Measurements from ENCODE around the gene DMBT1.

DMBT1 gene

GRCh38 chr10:122665329-122665860 is 104.8 kb downstream of the DMBT1 start:
- TF ChIP-seq CTCF (IDR thresholded peaks at IDR 0.05), result no peak

GRCh38 chr10:122665946-122666345 is 105.4 kb downstream of the DMBT1 start:
- no peak for TF ChIP-seq CTCF (IDR thresholded peaks at IDR 0.05)

- no peak for TF ChIP-seq CTCF (IDR thresholded peaks at IDR 0.05)
Measured at GRCh38 chr10:122669045-122669444, 108.5 kb downstream of the DMBT1 start.

GRCh38 chr10:122669842-122670241 is 109.3 kb downstream of the DMBT1 start:
- TF ChIP-seq CTCF (IDR thresholded peaks at IDR 0.05), result 0 out of 2 replicates have a peak, but pooled peaks have one; percentile 8

- TF ChIP-seq CTCF (IDR thresholded peaks at IDR 0.05), result no peak
Measured at GRCh38 chr10:122671355-122671754, 110.8 kb downstream of the DMBT1 start.

- TF ChIP-seq CTCF (IDR thresholded peaks at IDR 0.05), result no peak
Measured at GRCh38 chr10:122672655-122673054, 112.1 kb downstream of the DMBT1 start.

- no peak for TF ChIP-seq CTCF (IDR thresholded peaks at IDR 0.05)
Measured at GRCh38 chr10:122673269-122673668, 112.7 kb downstream of the DMBT1 start.

- no peak for TF ChIP-seq CTCF (IDR thresholded peaks at IDR 0.05)
Measured at GRCh38 chr10:122673731-122674130, 113.2 kb downstream of the DMBT1 start.

Measured in LNCAP (cell line).